ENCODE data around the gene PPRC1. TPM values are rescaled to one million over a fixed set of nuclear protein-coding genes. Genes with fewer than 3 reads are reported as not detected.

Gene PPRC1
- total RNA-seq, 4 donors from 2014 or later: 23.5 to 48.1 (median 24.3) TPM

- TF ChIP-seq POLR2A (IDR thresholded peaks at IDR 0.05): no peak
- no peak for TF ChIP-seq CTCF (IDR thresholded peaks at IDR 0.05)
- DNase-seq (ENCODE audit: low spot score in 2 of 2): no peak
- H3K4me3 ChIP-seq (ENCODE audit: low read depth, poor library complexity, severe bottlenecking): no peak overlapping the region
- intact Hi-C loops (cut with DNase I; ENCODE audit: low total_unique reads): no loop called here
- 1 to 4% methylated on average over 3 of the region's 3 CpGs for whole genome bisulfite sequencing, 2 donors
Measured at GRCh38 chr10:102115775-102116174, 17.1 kb upstream of the PPRC1 start.

- TF ChIP-seq POLR2A (IDR thresholded peaks at IDR 0.05) (no peak), CTCF (IDR thresholded peaks at IDR 0.05) (no peak)
- no peak overlapping the region for H3K4me3 ChIP-seq (ENCODE audit: low read depth, poor library complexity, severe bottlenecking)
- WGBS, 2 donors: 55 to 75% methylated on average over 1 of the region's 1 CpG
- intact Hi-C loops (cut with DNase I; ENCODE audit: low total_unique reads): no loop called here
- DNase-seq (ENCODE audit: low spot score in 2 of 2): no peak
Measured at GRCh38 chr10:102116656-102117055, 16.2 kb upstream of the PPRC1 start.

- DNase-seq (ENCODE audit: low spot score in 2 of 2): peak; percentile 82 to 95
- TF ChIP-seq POLR2A (IDR thresholded peaks at IDR 0.05) (no peak), CTCF (IDR thresholded peaks at IDR 0.05) (no peak)
- no peak overlapping the region for H3K4me3 ChIP-seq (ENCODE audit: low read depth, poor library complexity, severe bottlenecking)
- WGBS, 2 donors: 0 to 1% methylated on average over 11 to 12 of the region's 12 CpGs
- intact Hi-C loops (cut with DNase I; ENCODE audit: low total_unique reads): no loop called here
Measured at GRCh38 chr10:102117391-102118159, 15.3 kb upstream of the PPRC1 start.

- 3 to 5% methylated on average over 4 to 6 of the region's 6 CpGs for WGBS, 2 donors
- no peak for TF ChIP-seq POLR2A (IDR thresholded peaks at IDR 0.05)
- intact Hi-C loops (cut with DNase I; ENCODE audit: low total_unique reads): no loop called here
- DNase-seq (ENCODE audit: low spot score in 2 of 2): peak in 1 of 2 donors; percentile 88
- H3K4me3 ChIP-seq (ENCODE audit: low read depth, poor library complexity, severe bottlenecking): peak overlapping the region; percentile 78
Measured at GRCh38 chr10:102118867-102119266, 14.0 kb upstream of the PPRC1 start.

- DNase-seq (ENCODE audit: low spot score in 2 of 2): peak; percentile 75 to 95
- no peak for TF ChIP-seq CTCF (IDR thresholded peaks at IDR 0.05)
- no peak for TF ChIP-seq POLR2A (IDR thresholded peaks at IDR 0.05)
- 2% methylated on average over 6 to 18 of the region's 22 CpGs for WGBS, 2 donors
- peak overlapping the region; percentile 78 for H3K4me3 ChIP-seq (ENCODE audit: low read depth, poor library complexity, severe bottlenecking)
- intact Hi-C loops (cut with DNase I; ENCODE audit: low total_unique reads): no loop called here
Measured at GRCh38 chr10:102119417-102120141, 13.3 kb upstream of the PPRC1 start.

All from lower leg skin (tissue), 4 donors.